ENCODE data around the gene RTEL1. TPM values are rescaled to one million over a fixed set of nuclear protein-coding genes. Genes with fewer than 3 reads are reported as not detected.
A peak's percentile ranks its signal among the peaks of the same experiment; 100 is the strongest.

The RTEL1 gene
- total and polyA plus RNA-seq, 9 of the 15 experiments (the other 6 are each of a cell fraction or from before 2014, with no cell fraction given), result 0.36 to 61.0 (median 17.9) TPM

- TF ChIP-seq, protein P1, sequence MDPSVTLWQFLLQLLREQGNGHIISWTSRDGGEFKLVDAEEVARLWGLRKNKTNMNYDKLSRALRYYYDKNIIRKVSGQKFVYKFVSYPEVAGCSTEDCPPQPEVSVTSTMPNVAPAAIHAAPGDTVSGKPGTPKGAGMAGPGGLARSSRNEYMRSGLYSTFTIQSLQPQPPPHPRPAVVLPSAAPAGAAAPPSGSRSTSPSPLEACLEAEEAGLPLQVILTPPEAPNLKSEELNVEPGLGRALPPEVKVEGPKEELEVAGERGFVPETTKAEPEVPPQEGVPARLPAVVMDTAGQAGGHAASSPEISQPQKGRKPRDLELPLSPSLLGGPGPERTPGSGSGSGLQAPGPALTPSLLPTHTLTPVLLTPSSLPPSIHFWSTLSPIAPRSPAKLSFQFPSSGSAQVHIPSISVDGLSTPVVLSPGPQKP (CRISPR knock-in tag; IDR thresholded peaks at IDR 0.05), result no peak; the same call in 1 of the 2 replicates
- no peak for TF ChIP-seq MCM7 (IDR thresholded peaks at IDR 0.05)
- TF ChIP-seq GTF2F1 (IDR thresholded peaks at IDR 0.05; ENCODE audit: low read depth, low read length), result no peak
- no peak for TF ChIP-seq ZNF384 (IDR thresholded peaks at IDR 0.05; ENCODE audit: low read depth, low read length)
- TF ChIP-seq, protein P2, sequence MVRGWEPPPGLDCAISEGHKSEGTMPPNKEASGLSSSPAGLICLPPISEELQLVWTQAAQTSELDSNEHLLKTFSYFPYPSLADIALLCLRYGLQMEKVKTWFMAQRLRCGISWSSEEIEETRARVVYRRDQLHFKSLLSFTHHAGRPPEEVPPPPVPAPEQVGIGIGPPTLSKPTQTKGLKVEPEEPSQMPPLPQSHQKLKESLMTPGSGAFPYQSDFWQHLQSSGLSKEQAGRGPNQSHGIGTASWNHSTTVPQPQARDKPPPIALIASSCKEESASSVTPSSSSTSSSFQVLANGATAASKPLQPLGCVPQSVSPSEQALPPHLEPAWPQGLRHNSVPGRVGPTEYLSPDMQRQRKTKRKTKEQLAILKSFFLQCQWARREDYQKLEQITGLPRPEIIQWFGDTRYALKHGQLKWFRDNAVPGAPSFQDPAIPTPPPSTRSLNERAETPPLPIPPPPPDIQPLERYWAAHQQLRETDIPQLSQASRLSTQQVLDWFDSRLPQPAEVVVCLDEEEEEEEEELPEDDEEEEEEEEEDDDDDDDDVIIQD (CRISPR knock-in tag; IDR thresholded peaks at IDR 0.05), result peak; percentile 73; the same call in 1 of the 2 replicates
- TF ChIP-seq LCOR (CRISPR knock-in tag; IDR thresholded peaks at IDR 0.05), result no peak
- no peak for TF ChIP-seq CLOCK (CRISPR knock-in tag; IDR thresholded peaks at IDR 0.05; ENCODE audit: borderline replicate concordance)
- TF ChIP-seq, protein P3, sequence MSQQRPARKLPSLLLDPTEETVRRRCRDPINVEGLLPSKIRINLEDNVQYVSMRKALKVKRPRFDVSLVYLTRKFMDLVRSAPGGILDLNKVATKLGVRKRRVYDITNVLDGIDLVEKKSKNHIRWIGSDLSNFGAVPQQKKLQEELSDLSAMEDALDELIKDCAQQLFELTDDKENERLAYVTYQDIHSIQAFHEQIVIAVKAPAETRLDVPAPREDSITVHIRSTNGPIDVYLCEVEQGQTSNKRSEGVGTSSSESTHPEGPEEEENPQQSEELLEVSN (IDR thresholded peaks at IDR 0.05; ENCODE audit: borderline replicate concordance in 1 of 2, extremely low read depth in 1 of 2, insufficient read depth in 1 of 2, insufficient read length in 1 of 2, low read depth in 1 of 2, low read length in 1 of 2, poor library complexity in 1 of 2, severe bottlenecking in 1 of 2), result peak; percentile 75 to 92
- peak; percentile 96 for TF ChIP-seq TFAP4 (CRISPR knock-in tag; IDR thresholded peaks at IDR 0.05; ENCODE audit: borderline replicate concordance)
- TF ChIP-seq ZNF561 (CRISPR knock-in tag; conservative IDR thresholded peaks at IDR 0.05), result no peak
- TF ChIP-seq FOXJ2 (tag; IDR thresholded peaks at IDR 0.05), result no peak
- TF ChIP-seq ELF2 (CRISPR knock-in tag; IDR thresholded peaks at IDR 0.05), result peak; percentile 95
- TF ChIP-seq, protein P4, sequence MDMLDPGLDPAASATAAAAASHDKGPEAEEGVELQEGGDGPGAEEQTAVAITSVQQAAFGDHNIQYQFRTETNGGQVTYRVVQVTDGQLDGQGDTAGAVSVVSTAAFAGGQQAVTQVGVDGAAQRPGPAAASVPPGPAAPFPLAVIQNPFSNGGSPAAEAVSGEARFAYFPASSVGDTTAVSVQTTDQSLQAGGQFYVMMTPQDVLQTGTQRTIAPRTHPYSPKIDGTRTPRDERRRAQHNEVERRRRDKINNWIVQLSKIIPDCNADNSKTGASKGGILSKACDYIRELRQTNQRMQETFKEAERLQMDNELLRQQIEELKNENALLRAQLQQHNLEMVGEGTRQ (CRISPR knock-in tag; IDR thresholded peaks at IDR 0.05), result no peak
- TF ChIP-seq, protein P5, sequence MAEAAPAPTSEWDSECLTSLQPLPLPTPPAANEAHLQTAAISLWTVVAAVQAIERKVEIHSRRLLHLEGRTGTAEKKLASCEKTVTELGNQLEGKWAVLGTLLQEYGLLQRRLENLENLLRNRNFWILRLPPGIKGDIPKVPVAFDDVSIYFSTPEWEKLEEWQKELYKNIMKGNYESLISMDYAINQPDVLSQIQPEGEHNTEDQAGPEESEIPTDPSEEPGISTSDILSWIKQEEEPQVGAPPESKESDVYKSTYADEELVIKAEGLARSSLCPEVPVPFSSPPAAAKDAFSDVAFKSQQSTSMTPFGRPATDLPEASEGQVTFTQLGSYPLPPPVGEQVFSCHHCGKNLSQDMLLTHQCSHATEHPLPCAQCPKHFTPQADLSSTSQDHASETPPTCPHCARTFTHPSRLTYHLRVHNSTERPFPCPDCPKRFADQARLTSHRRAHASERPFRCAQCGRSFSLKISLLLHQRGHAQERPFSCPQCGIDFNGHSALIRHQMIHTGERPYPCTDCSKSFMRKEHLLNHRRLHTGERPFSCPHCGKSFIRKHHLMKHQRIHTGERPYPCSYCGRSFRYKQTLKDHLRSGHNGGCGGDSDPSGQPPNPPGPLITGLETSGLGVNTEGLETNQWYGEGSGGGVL (CRISPR knock-in tag; IDR thresholded peaks at IDR 0.05), result no peak
- peak; percentile 71 for TF ChIP-seq TAF1 (IDR thresholded peaks at IDR 0.05; ENCODE audit: control insufficient read depth, extremely low read depth, insufficient read depth, low read length, severe bottlenecking)
Observed at GRCh38 chr20:63707558-63708300, 49.6 kb downstream of the RTEL1 start, which contains the start of the genes ARFRP1 and ZGPAT (continued).
